Measurements from ENCODE around the gene HYAL2. TPM values are rescaled to one million over a fixed set of nuclear protein-coding genes. Genes with fewer than 3 reads are reported as not detected.

HYAL2 gene
- polyA plus RNA-seq, 1 donor from 2014 or later: 116 TPM

GRCh38 chr3:50319181-50319893 lies 3.2 kb downstream of the HYAL2 start:
- Histone ChIP-seq H3K4me2 (ENCODE audit: low read length) (no peak overlapping the region), H3K9me3 (ENCODE audit: low read length) (no peaks in the 10 kb centered on the region), H4K20me1 (ENCODE audit: insufficient read depth) (no peaks in the 10 kb centered on the region), H3K79me2 (replicated peaks; ENCODE audit: insufficient read depth, low read length) (peaks cover 23% of the 10 kb centered on the region), H2AFZ (ENCODE audit: low read depth, low read length) (no peak overlapping the region), H3K27me3 (ENCODE audit: insufficient read depth, low read depth, low read length) (no peaks in the 10 kb centered on the region), H3K4me3 (ENCODE audit: low read length) (peak overlapping the region; percentile 93), H3K9ac (ENCODE audit: low read length) (no peak overlapping the region), H3K27ac (ENCODE audit: low read length) (no peak overlapping the region), H3K36me3 (ENCODE audit: insufficient read depth, low read length) (no peaks in the 10 kb centered on the region), H3K9me2 (ENCODE audit: insufficient read depth, low read length) (no peaks in the 10 kb centered on the region), H3F3A (ENCODE audit: insufficient read depth, low read length, poor library complexity, severe bottlenecking) (no peaks in the 10 kb centered on the region)
- no peak for TF ChIP-seq TAF1 (IDR thresholded peaks at IDR 0.05; ENCODE audit: low read depth)
- no peak for TF ChIP-seq POLR2AphosphoS5 (IDR thresholded peaks at IDR 0.05)
- no peak for TF ChIP-seq RAD21 (conservative IDR thresholded peaks at IDR 0.05)
- TF ChIP-seq EZH2 (IDR thresholded peaks at IDR 0.05; ENCODE audit: borderline replicate concordance, insufficient read depth, low read length, poor library complexity, severe bottlenecking): no peak
- TF ChIP-seq REST (IDR thresholded peaks at IDR 0.05; ENCODE audit: borderline replicate concordance): no peak
- no peak for TF ChIP-seq EP300 (conservative IDR thresholded peaks at IDR 0.05; ENCODE audit: poor library complexity, severe bottlenecking)
- TF ChIP-seq, protein P1, sequence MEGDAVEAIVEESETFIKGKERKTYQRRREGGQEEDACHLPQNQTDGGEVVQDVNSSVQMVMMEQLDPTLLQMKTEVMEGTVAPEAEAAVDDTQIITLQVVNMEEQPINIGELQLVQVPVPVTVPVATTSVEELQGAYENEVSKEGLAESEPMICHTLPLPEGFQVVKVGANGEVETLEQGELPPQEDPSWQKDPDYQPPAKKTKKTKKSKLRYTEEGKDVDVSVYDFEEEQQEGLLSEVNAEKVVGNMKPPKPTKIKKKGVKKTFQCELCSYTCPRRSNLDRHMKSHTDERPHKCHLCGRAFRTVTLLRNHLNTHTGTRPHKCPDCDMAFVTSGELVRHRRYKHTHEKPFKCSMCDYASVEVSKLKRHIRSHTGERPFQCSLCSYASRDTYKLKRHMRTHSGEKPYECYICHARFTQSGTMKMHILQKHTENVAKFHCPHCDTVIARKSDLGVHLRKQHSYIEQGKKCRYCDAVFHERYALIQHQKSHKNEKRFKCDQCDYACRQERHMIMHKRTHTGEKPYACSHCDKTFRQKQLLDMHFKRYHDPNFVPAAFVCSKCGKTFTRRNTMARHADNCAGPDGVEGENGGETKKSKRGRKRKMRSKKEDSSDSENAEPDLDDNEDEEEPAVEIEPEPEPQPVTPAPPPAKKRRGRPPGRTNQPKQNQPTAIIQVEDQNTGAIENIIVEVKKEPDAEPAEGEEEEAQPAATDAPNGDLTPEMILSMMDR (IDR thresholded peaks at IDR 0.05; ENCODE audit: poor library complexity, severe bottlenecking): no peak

GRCh38 chr3:50318615-50319014 lies 3.9 kb downstream of the HYAL2 start:
- Histone ChIP-seq H3K27ac (ENCODE audit: low read length) (no peak overlapping the region), H3K36me3 (ENCODE audit: insufficient read depth, low read length) (no peaks in the 10 kb centered on the region), H3K9ac (ENCODE audit: low read length) (no peak overlapping the region), H3K4me3 (ENCODE audit: low read length) (peak overlapping the region; percentile 93), H3K4me2 (ENCODE audit: low read length) (no peak overlapping the region), H2AFZ (ENCODE audit: low read depth, low read length) (no peak overlapping the region), H3K9me3 (ENCODE audit: low read length) (no peaks in the 10 kb centered on the region), H3K9me2 (ENCODE audit: insufficient read depth, low read length) (no peaks in the 10 kb centered on the region), H4K20me1 (ENCODE audit: insufficient read depth) (no peaks in the 10 kb centered on the region), H3K27me3 (ENCODE audit: insufficient read depth, low read depth, low read length) (no peaks in the 10 kb centered on the region), H3F3A (ENCODE audit: insufficient read depth, low read length, poor library complexity, severe bottlenecking) (no peaks in the 10 kb centered on the region), H3K79me2 (replicated peaks; ENCODE audit: insufficient read depth, low read length) (peaks cover 23% of the 10 kb centered on the region)
- TF ChIP-seq SMC3 (conservative IDR thresholded peaks at IDR 0.05; ENCODE audit: poor library complexity): no peak
- no peak for TF ChIP-seq POLR2AphosphoS5 (IDR thresholded peaks at IDR 0.05)
- no peak for TF ChIP-seq REST (IDR thresholded peaks at IDR 0.05; ENCODE audit: borderline replicate concordance)
- TF ChIP-seq EZH2 (IDR thresholded peaks at IDR 0.05; ENCODE audit: borderline replicate concordance, insufficient read depth, low read length, poor library complexity, severe bottlenecking): no peak
- TF ChIP-seq TAF1 (IDR thresholded peaks at IDR 0.05; ENCODE audit: low read depth): no peak
- TF ChIP-seq, protein P1 (IDR thresholded peaks at IDR 0.05; ENCODE audit: poor library complexity, severe bottlenecking): no peak
- TF ChIP-seq EP300 (conservative IDR thresholded peaks at IDR 0.05; ENCODE audit: poor library complexity, severe bottlenecking): no peak
- no peak for TF ChIP-seq RAD21 (conservative IDR thresholded peaks at IDR 0.05)
- TF ChIP-seq MXI1 (conservative IDR thresholded peaks at IDR 0.05; ENCODE audit: poor library complexity, severe bottlenecking): no peak

Measured in neural cell (in vitro differentiated cells).